ENCODE results near the gene H2AZ1.

- TF ChIP-seq CTCF (conservative IDR thresholded peaks at IDR 0.05) (no peak), EZH2 (IDR thresholded peaks at IDR 0.05; ENCODE audit: low read depth) (no peak)
Measured at GRCh38 chr4:99983289-99983943, 33.3 kb upstream of the H2AZ1 start.
